B cell (primary cell): ENCODE results near the gene PNISR. TPM values are rescaled to one million over a fixed set of nuclear protein-coding genes. Genes with fewer than 3 reads are reported as not detected.

Experiments
- ATAC-seq: fragments of 200-7000 bp; cut with Tn5 transposase; one replicate; pipeline ENCODE4 v1.10.0; 2021; ENCODE audit warnings: low read depth, mild to moderate bottlenecking, moderate number of reproducible peaks, moderate library complexity
- CTCF ChIA-PET: fragments of 350-600 bp; sonication (Branson Sonifier 250); formaldehyde crosslinking; loops from one replicate; lab custom pipeline; 2021; ENCODE audit warnings: antibody characterized with exemption, inconsistent platforms; lab: Charles Lee
- POLR2A ChIA-PET: fragments of 350-600 bp; sonication (Branson Sonifier 250); formaldehyde crosslinking; loops from one replicate; lab custom pipeline; 2021; ENCODE audit warnings: antibody characterized with exemption; lab: Charles Lee
- DNase-seq: peaks from one replicate; pipeline ENCODE4 v3.0.0; 2013
- H2AFZ ChIP-seq: 2 replicates; pipeline ENCODE4 v1.6.1; 2012; ENCODE audit warnings: mild to moderate bottlenecking, low read depth, low read length; ENCODE audit not compliant: insufficient read depth, poor library complexity, severe bottlenecking
- H3K27ac ChIP-seq, 2 donors: 1 replicate in 1 of 2; 2 replicates in 1 of 2; pipeline ENCODE4 v1.5.1; 2012 to 2013; ENCODE audit warnings: low read length in 2 of 2, mild to moderate bottlenecking in 2 of 2, moderate library complexity in 1 of 2
- H3K27me3 ChIP-seq, 4 experiments: fragments of 200-600 bp in 1 of 4; sonication (generic) in 1 of 4; replicated peaks in 1 of 4; 1 replicate in 2 of 4; 2 replicates in 2 of 4; pipeline versions ENCODE4 v1.6.1 to v1.7.0; 2013 to 2016; ENCODE audit warnings: low read length in 3 of 4, mild to moderate bottlenecking in 2 of 4, mixed read lengths in 1 of 4, moderate library complexity in 1 of 4; ENCODE audit not compliant: insufficient read depth in 4 of 4, control insufficient read depth in 3 of 4; ENCODE audit errors: control extremely low read depth in 1 of 4
- H3K36me3 ChIP-seq, 2 experiments: replicated peaks in 1 of 2; 1 replicate in 1 of 2; 2 replicates in 1 of 2; pipeline versions ENCODE4 v1.6.1 to v1.7.1; 2013; ENCODE audit warnings: low read length in 1 of 2; ENCODE audit not compliant: insufficient read depth in 2 of 2, control insufficient read depth in 1 of 2; ENCODE audit errors: control extremely low read depth in 1 of 2, extremely low read depth in 1 of 2
- H3K4me1 ChIP-seq, 2 donors: fragments of 200-600 bp in 1 of 2; sonication (generic) in 1 of 2; 1 replicate in 1 of 2; 2 replicates in 1 of 2; pipeline versions ENCODE4 v1.5.1 to v1.6.1; 2013 to 2017; ENCODE audit warnings: low read length in 2 of 2; ENCODE audit not compliant: control insufficient read depth in 2 of 2, insufficient read depth in 2 of 2
- H3K4me2 ChIP-seq: replicated peaks from 2 replicates; pipeline ENCODE3; 2012; ENCODE audit warnings: mild to moderate bottlenecking, low read depth, low read length; ENCODE audit not compliant: poor library complexity, severe bottlenecking
- H3K4me3 ChIP-seq, 5 experiments: fragments of 200-600 bp in 1 of 5; sonication (generic) in 1 of 5; 1 replicate in 3 of 5; 2 replicates in 2 of 5; pipeline versions ENCODE4 v1.5.1 to v1.7.0; 2011 to 2016; ENCODE audit warnings: low read length in 4 of 5, mild to moderate bottlenecking in 4 of 5, low read depth in 2 of 5, control low read depth in 1 of 5, moderate library complexity in 1 of 5; ENCODE audit not compliant: insufficient read depth in 1 of 5; ENCODE audit errors: control extremely low read depth in 1 of 5, extremely low read depth in 1 of 5
- H3K79me2 ChIP-seq: fragments of 200-600 bp; sonication (generic); one replicate; pipeline ENCODE4 v1.6.0; 2016; ENCODE audit warnings: low read length; ENCODE audit not compliant: control insufficient read depth, insufficient read depth
- H3K9ac ChIP-seq: fragments of 200-600 bp; sonication (generic); 2 replicates; pipeline ENCODE4 v1.6.1; 2017; ENCODE audit warnings: mild to moderate bottlenecking, low read length, moderate library complexity
- H3K9me3 ChIP-seq, 3 donors: one replicate each; pipeline versions ENCODE4 v1.6.1 to v1.7.1; 2013; ENCODE audit warnings: low read length in 2 of 3; ENCODE audit not compliant: control insufficient read depth in 2 of 3, insufficient read depth in 1 of 3; ENCODE audit errors: control extremely low read depth in 1 of 3
- H4K20me1 ChIP-seq: 2 replicates; pipeline ENCODE4 v1.6.0; 2012; ENCODE audit warnings: mild to moderate bottlenecking, low read length; ENCODE audit not compliant: insufficient read depth, control insufficient read depth, poor library complexity, severe bottlenecking
- H3K27ac Mint-ChIP-seq: one replicate; pipeline ENCODE4 v1.8.0; 2021; ENCODE audit warnings: mixed read lengths
- H3K27me3 Mint-ChIP-seq: one replicate; pipeline ENCODE4 v1.8.0; 2021; ENCODE audit warnings: mixed read lengths
- H3K4me1 Mint-ChIP-seq: one replicate; pipeline ENCODE4 v1.8.0; 2021; ENCODE audit warnings: mixed read lengths
- H3K4me3 Mint-ChIP-seq: one replicate; pipeline ENCODE4 v1.8.0; 2021; ENCODE audit warnings: mixed read lengths
- H3K9me3 Mint-ChIP-seq: one replicate; pipeline ENCODE4 v1.8.0; 2022; ENCODE audit warnings: mixed read lengths; ENCODE audit not compliant: insufficient read depth
- CTCF ChIP-seq: fragments of 200-600 bp; IDR thresholded peaks from one replicate; pipeline ENCODE4 v1.8.0; 2022; ENCODE audit warnings: antibody characterized with exemption, mild to moderate bottlenecking
- EZH2 ChIP-seq: IDR thresholded peaks from 2 replicates; pipeline ENCODE4 v1.6.1; 2012; ENCODE audit warnings: borderline replicate concordance, low read depth, mild to moderate bottlenecking, moderate library complexity, low read length; ENCODE audit not compliant: insufficient read depth, poor library complexity, severe bottlenecking
- WGBS: methylation state at CpG from one replicate; pipeline ENCODE4 v1.1.5; 2013; ENCODE audit warnings: missing lambda C conversion rate; ENCODE audit not compliant: insufficient coverage; 5-methylcytosine and 5-hydroxymethylcytosine counted together
- intact Hi-C: fragments of 100-400 bp; cut with micrococcal nuclease; formaldehyde crosslinking; loops from one replicate; pipeline ENCODE4 v1.10.0; 2022
- polyA plus RNA-seq: library from polyadenylated mRNA; depleted of rRNA; stranded (reverse); fragments of >200 nt; gene quantifications from 2 replicates; pipeline ENCODE4 v1.2.3, GENCODE V29; 2012
- total RNA-seq, 2 donors: library from RNA; stranded (reverse); fragments of 120-200 nt in 1 of 2; gene quantifications; 1 replicate in 1 of 2; 2 replicates in 1 of 2; pipeline versions ENCODE4 v1.2.3 to v1.2.4, GENCODE V29; 2013 to 2022

The PNISR gene
- total and polyA plus RNA-seq, 2 donors (not counting 1 experiment from before 2014, with no cell fraction given), result 84.5 to 403 TPM

DNA sequence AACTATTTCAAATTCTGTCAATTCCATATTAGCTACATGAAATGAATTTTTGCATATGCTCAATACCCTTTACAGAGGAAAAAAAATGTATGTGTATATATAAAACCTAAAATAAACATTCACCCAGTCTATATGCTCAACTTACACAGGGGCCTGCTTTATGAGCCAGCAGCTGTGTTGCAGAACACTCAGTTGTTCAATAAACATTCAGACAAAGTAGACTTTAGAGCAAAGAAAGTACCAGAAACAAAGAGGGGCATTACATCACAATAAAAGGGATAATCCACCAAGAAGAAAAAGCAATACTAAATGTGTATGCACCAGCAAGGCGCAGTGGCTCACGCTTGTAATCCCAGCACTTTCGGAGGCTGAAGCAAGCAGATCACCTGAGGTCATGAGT lies 40.6 kb downstream of the PNISR start:
- Histone ChIP-seq H3K4me3 (no peak overlapping the region), H3K79me2 (no peaks in the 10 kb centered on the region), H3K9me3 (no peaks in the 10 kb centered on the region), H3K4me2 (no peak overlapping the region), H3K9ac (no peak overlapping the region), H3K36me3 (no peaks in the 10 kb centered on the region), H3K4me1 (no peaks in the 10 kb centered on the region), H4K20me1 (no peaks in the 10 kb centered on the region), H3K27me3 (no peaks in the 10 kb centered on the region), H3K27ac (no peak overlapping the region), H2AFZ (no peak overlapping the region)
- intact Hi-C loops, result no loop called here
- no peaks in the 10 kb centered on the region for H3K9me3 Mint-ChIP-seq
- TF ChIP-seq EZH2 (no peak), CTCF (no peak)
- H3K4me1 Mint-ChIP-seq, result no peaks in the 10 kb centered on the region
- H3K4me3 Mint-ChIP-seq, result no peak overlapping the region
- H3K27me3 Mint-ChIP-seq, result no peaks in the 10 kb centered on the region
- ChIA-PET CTCF (no interaction called here), POLR2A (no interaction called here)
- no peak overlapping the region for H3K27ac Mint-ChIP-seq
- WGBS, result 100% methylated on average over 1 of the region's 3 CpGs
- DNase-seq (no peak), ATAC-seq (no peak)

GRCh38 chr6:99378636-99379035 lies 46.5 kb downstream of the PNISR start:
- no peaks in the 10 kb centered on the region for H3K27me3 ChIP-seq
- no peak overlapping the region for H3K4me3 ChIP-seq
- no peaks in the 10 kb centered on the region for H3K4me1 ChIP-seq
- Mint-ChIP-seq H3K27ac (no peak overlapping the region), H3K9me3 (no peaks in the 10 kb centered on the region), H3K27me3 (no peaks in the 10 kb centered on the region), H3K4me3 (no peak overlapping the region), H3K4me1 (no peaks in the 10 kb centered on the region)
- POLR2A ChIA-PET, result interaction anchor here (0.6 kb wide), 1 partner anchor 1515 kb away, joined by 4 read pairs; no protein-coding TSS in a partner anchor
- no peak overlapping the region for H3K9ac ChIP-seq
- intact Hi-C loops, result no loop called here
- no peak for TF ChIP-seq CTCF
- no peak for TF ChIP-seq EZH2
- CTCF ChIA-PET, result no interaction called here
- H3K4me2 ChIP-seq, result no peak overlapping the region
- H4K20me1 ChIP-seq, result no peaks in the 10 kb centered on the region
- H3K79me2 ChIP-seq, result no peaks in the 10 kb centered on the region
- DNase-seq, result no peak
- no peaks in the 10 kb centered on the region for H3K36me3 ChIP-seq
- ATAC-seq, result no peak
- H3K27ac ChIP-seq, result no peak overlapping the region
- no peak overlapping the region for H2AFZ ChIP-seq
- no peaks in the 10 kb centered on the region for H3K9me3 ChIP-seq
